ENCODE results near the gene URGCP. TPM values are rescaled to one million over a fixed set of nuclear protein-coding genes. Genes with fewer than 3 reads are reported as not detected.

Gene URGCP
- 14.5 and 19.8 TPM in 2 replicates for total RNA-seq

GRCh38 chr7:43906331-43907010, at the start of gene URGCP:
URGCP (minus strand) TSS chr7:43906596; CDS start chr7:43906575, 21 bp downstream.

GRCh38 chr7:43925984-43926797, 19.8 kb upstream of the URGCP start, which contains the start of gene UBE2D4:
UBE2D4 (plus strand) TSS chr7:43926436; CDS start chr7:43926533, 97 bp downstream.

GRCh38 chr7:43869006-43869866, 37.2 kb downstream of the URGCP start, which contains the start of gene MRPS24:
MRPS24 (minus strand) TSS chr7:43869517; CDS start chr7:43869495, 22 bp downstream.

Other genes with a start within 250 kb of the URGCP start
- gene COA1, start 177.1 kb downstream of the URGCP start, total RNA-seq, result 45.4 and 54.4 TPM in 2 replicates
- 28.9 and 40.1 TPM in 2 replicates for gene BLVRA, start 147.9 kb downstream of the URGCP start, total RNA-seq
- 131 and 181 TPM in 2 replicates for gene MRPS24, start 37.1 kb downstream of the URGCP start, total RNA-seq
- gene UBE2D4, start 19.8 kb upstream of the URGCP start, total RNA-seq, result 16.0 and 19.6 TPM in 2 replicates
- not detected in 2 replicates for gene SPDYE1, start 91.3 kb upstream of the URGCP start, total RNA-seq
- gene DBNL, start 138.1 kb upstream of the URGCP start, total RNA-seq, result 89.9 and 130 TPM in 2 replicates
- 0.25 TPM in 1 of 2 replicates, not detected in the other for gene PGAM2, start 159.0 kb upstream of the URGCP start, total RNA-seq
- 9.1 and 29.7 TPM in 2 replicates for gene POLM, start 175.9 kb upstream of the URGCP start, total RNA-seq
- gene AEBP1, start 197.7 kb upstream of the URGCP start, total RNA-seq, result 94.0 and 273 TPM in 2 replicates
- gene POLD2, start 217.0 kb upstream of the URGCP start, total RNA-seq, result 80.4 and 166 TPM in 2 replicates
- 0.38 TPM in 1 of 2 replicates, not detected in the other for gene MYL7, start 234.7 kb upstream of the URGCP start, total RNA-seq

Measured in mesangial cell (primary cell).